GM18907 (cell line): ENCODE data around the gene PPCDC.
"Not testable (repeated sequence)": the region's sequence is repeated elsewhere in the genome, so short reads cannot be mapped to it uniquely, and the experiment has no call there.

Source experiments
- ATAC-seq: cut with Tn5 transposase; IDR thresholded peaks from one replicate; pipeline ENCODE4 v1.9.1; 2021; ENCODE audit warnings: mild to moderate bottlenecking, moderate library complexity; ENCODE audit not compliant: unreplicated experiment

PPCDC gene

DNA sequence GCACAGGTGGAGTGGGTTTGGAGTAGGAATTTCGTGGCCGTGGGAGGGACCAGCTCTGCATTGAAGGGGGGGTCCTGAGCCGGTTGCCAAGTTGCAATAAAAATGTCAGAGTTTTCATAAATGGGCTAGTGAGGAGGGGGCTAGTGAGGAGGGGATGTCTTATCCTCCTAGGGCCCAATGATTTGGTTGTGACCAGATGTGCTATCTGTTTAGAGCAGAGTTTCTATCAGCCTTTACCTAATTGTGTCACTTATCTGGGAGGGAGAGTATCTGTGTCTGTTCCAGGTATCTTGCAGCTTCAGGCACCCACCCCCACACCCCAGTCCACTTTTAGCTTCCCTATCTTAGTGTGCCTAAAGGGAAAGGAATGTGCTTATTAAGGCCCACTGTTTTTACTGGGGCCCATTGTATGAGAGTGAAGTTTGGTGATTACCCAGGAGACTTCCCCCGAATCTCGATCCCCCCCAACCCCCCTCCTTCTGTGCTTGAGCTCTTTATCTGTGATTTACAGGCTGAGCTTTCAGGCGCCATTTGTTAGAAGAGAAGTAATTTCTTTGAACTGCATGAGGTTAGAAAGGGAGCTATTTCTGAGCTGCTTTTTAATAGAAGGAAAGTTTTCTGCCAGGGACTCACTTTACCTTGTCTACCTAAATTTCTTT, 42.6 kb downstream of the PPCDC start:
- no peak for ATAC-seq

DNA sequence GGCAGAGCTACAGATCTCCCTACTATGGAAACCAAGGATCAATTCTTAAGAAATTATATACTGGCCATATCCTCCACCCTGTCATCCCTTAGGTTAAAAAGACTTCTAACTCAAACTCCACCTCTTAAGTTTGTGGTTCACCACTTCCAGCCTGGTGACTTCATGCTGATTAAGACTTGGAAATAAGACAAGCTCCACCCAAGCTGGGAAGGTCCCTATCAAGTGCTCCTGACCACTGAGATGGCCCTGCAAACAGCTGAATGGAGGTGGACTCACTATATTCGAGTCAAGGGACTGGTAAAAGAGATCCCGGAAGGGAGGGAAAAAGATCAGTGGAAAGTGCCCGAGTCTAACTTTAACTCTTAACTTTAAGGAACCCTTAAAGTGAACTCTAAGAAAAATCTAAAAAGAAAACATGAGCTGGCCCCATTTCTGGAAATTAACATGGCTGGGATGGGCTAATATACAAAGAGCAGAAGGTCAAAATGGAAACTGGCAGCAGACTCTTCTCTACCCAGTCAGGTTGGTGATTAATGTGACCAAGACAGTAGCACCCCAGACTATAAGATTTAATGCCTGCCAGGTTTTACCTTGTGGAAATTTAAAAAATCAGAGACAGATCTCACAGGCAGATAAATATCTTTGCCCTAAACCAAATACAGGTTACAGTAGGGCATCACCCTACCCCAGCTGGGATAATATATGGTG, 43.9 kb downstream of the PPCDC start:
- ATAC-seq = no peak

DNA sequence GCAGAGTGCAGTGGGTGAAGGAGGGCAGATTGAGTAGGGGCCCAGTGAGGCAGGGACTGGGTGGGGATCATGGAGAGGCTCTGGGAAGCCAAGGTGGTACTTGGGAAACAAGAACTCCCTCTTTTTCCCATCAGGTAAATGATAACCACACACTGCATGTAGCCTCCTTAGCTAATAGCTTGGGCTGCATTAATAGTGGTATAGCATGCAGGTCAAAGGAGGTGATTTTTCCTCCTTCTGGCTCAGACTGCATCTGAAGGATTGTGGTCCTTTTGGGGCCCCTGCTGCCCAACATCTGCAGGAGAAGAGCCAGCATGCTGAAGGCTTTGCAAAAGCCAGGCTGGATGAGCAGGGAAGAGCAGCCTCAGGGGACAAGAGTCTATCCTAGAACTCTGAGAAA, 45.4 kb downstream of the PPCDC start:
- no peak for ATAC-seq

DNA sequence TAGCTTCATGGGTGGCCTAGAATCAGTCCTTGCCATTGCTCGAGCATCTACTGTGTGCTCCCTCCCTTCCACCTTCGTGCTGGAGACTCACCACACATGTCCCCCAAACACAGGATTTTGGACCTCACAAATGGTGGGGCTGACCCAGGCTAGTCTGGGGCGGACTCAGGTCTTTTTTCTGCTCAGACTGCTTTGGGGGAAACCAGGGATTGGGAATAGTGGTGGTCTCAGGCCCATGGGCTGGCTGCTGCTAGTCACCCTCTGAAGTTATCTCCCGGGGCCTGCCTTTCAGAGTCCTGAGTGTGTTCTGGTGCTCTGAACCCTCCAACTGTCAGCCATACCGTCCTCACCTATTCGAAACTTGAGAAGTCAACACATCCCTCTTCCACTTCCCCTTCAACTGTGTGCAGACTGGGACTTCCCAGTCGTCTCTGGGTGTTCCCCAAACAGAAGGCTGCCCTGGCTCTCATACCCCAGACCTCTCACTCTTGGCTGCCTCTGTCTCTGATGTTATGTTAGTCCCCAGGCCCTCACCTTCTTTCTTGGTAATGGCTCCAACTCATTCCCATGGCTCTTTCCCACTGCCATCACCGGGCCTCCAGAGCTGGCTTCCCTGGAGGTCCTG, 46.0 kb downstream of the PPCDC start:
- ATAC-seq = peak; percentile 62

DNA sequence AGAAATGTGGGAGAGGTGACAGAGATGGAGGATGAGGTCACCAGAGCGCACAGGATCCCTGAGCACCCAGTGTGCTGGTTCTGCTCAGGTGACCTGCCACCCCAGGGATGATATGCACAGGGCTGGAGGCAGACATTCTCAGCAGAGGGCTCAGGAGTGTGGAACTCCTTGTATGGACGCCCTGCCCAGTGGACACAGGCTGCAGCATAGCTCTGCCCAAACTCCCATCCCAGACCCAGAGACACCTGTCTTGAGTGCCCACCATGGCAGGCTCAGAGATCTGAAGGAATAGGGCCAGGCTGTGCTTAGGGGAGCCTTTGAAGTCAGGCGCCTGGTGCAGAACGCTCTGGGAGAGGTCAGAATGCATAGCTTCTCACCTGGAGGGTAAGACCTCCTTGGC, 47.3 kb downstream of the PPCDC start:
- ATAC-seq = no peak

DNA sequence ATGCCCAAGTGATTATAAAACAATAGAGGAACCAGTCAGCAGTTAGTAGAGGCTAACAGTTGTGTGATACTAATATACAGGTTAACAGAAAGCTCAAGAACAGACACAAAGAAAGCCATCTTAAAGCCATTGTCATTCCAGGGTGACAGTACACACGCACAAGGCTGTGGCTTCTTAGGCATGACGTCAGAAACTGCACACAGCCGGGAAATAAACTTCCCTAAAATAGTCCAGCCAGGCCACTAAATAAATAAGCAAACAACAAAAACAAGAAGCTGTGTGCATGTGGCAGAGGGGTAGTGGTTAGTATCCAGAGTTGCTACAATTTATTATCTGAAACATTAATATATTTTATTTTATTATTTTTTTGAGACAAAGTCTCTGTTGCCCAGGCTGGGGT, 49.8 kb downstream of the PPCDC start:
- ATAC-seq = no peak

DNA sequence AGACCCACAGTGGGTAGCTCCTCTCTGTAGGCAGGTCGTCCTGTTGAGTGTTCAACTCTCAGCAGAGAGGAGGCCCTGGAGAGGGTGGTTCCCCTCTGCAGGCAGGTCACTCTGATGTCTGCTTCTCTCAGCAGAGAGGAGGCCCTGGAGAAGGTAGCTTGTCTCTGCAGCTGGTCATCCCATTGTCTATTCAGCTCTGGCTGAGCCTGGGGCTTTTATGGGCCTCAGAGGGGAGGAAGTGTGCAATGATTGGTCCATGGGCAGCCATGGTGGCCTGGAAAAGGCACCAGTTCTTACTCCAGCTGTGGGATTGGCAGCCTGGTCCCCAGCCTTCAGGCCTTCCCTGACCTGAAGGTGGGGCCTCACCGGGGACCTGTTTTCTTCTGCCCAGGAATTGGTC, 52.9 kb downstream of the PPCDC start:
- ATAC-seq = no peak

DNA sequence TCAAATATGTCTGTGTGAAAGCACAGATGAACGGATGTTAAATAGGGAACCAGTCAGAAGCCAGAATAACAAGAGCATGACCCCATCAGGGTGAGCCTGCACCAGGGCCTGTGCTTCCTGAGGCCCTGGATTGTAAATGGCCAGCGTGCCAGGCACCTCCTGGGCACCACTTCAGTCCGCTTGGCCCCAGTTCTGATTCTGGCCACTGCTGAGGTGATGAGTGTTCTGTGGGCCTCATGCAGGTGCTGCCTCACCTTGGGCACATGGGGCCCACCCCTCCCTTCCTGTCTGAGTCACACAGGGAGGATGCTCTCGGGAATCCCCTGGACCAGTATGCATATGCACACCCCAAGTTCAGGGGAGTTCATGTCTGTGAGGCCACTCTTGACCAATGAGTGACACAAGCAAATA, 54.2 kb downstream of the PPCDC start:
- not testable (repeated sequence) for ATAC-seq

DNA sequence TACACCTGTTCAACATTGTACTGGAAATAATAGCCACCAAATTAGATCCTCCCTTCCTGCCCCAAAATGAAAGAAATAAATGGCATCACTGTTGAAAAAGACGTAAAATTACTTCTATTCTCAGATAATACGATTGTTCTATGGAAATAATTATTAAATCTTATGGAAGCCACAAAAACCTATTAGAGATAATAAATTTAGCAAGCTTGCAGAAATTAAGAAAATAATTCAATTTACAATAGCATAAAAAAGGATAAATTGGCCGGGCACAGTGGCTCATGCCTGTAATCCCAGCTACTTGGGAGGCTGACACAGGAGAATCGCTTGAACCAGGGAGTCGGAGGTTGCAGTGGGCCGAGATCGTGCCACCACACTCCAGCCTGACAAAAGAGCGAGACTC, 57.8 kb downstream of the PPCDC start:
- ATAC-seq = no peak

DNA sequence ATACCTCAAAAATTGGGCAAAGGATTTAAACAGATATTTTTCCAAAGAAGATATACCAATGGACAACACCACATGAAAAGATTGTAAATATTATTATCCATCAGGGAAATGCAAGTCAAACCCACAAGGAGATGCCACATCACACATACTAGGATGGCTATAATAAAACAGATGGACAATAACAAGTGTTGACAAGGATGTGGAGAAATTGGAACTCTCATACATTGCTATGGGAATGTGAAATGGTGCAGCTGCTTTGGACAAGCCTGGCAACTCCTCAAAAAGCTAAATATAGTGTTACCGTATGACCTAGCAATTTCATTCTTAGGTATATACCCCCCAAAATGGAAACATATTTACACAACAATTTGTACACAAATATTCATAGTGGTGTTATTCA, 59.3 kb downstream of the PPCDC start:
- no peak for ATAC-seq

DNA sequence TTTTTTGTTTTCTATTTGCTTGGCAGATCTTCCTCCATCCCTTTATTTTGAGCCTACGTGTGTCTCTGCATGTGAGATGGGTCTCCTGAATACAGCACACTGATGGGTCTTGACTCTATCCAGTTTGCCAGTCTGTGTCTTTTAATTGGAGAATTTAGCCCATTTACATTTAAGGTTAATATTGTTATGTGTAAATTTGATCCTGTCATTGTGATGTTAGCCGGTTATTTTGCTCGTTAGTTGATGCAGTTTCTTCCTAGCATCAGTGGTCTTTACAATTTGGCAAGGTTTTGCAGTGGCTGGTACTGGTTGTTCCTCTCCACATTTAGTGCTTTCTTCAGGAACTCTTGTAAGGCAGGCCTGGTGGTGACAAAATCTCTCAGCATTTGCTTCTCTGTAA, 62.3 kb downstream of the PPCDC start:
- ATAC-seq = not testable (repeated sequence)

DNA sequence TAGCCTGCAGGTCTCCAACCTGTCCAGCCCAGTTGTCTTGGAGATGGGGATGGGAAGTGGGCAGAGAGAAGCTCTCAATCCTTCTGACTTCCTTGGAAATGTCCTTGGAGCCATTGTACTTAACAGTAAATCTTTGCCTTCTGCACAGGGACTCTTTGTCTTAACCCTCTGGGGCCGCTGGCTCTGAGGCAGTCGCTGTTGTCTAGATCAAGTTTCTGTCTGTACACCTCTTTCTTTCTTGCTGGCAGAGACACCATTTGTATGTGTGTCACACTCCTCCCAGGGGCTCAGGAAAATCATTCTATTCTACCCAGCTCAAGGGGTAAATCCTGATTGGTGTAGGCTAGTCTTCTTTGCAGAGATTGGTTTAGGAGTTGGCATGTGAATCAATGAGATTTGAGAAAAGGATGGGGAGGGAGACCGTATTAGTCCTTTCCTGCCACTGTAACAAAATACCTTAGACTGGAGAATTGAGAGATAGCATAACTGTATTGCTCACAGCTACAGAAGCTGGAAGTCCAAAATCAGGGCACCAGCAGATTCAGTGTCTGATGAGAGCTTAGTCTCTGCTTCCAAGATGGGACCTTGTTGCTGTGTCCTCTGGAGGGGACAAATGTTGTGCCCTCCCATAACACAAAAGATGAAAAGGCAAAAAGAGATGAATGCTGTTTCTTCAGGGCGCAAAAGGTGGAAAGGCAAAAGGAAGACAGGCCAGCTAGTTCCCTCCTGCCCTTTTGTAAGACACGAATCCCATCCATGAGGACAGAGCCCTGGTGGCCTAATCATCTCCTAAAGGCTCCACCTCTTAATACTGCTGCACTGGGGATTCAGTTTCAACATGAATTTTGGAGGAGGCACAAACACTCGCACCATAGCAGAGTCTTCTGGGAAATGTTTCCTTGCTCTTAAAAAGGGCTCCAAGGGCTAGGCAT, 66.3 kb downstream of the PPCDC start:
- no peak for ATAC-seq

DNA sequence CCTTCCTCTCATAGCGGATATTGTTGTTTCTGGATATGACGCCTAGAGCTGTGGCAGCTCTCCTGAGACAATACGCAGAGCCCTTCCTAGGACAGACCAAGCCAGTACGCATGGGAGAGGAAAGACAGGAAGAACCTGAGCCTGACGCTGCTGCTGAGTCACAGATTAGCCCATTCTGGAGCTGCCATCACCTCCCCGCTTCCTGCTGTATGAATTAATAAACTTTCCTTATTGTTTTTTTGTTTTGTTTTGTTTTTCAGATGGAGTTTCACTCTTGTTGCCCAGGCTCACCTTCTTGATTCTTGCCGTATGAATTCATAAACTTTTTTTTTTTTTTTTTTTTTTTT, 67.0 kb downstream of the PPCDC start:
- no peak for ATAC-seq

DNA sequence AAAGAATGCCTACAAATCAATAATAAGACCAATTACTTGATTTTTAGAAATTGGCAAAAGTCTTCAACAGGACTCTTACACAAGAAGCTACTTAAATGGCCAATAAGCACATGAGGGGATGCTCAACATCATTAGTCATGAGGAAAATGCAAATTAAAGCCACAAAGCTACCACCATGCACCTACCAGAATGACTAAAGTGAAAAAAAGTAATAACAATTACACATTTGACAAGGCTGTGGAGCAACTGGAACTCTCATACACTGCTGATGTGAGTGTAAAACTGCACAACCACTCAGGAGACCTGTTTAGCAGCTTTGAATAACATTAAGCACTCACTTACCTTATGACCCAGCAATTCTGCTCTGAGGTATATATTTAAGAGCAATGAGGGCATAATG, 68.4 kb downstream of the PPCDC start:
- ATAC-seq = peak; percentile 31

DNA sequence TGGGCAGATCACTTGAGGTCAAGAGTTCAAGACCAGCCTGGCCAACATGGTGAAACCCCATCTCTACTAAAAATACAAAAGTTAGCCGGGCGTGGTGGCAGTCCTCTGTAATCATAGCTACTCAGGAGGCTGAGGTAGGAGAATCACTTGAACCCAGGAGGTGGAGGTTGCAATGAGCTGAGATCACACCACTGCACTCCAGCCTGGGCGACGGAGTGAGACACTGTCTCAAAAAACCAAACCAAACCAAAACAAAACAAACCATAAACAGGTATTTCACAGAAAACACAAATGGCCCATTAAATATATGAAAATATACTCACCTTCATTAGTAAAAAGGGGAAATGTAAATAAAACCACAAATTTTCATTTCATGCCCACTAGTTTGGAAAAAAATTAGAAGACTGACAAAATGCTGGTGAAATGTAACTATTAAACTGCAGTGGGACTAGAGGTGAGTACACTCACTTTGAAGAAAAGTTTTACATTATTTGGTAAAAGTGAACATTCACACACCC, 71.6 kb downstream of the PPCDC start:
- ATAC-seq = peak; percentile 38

DNA sequence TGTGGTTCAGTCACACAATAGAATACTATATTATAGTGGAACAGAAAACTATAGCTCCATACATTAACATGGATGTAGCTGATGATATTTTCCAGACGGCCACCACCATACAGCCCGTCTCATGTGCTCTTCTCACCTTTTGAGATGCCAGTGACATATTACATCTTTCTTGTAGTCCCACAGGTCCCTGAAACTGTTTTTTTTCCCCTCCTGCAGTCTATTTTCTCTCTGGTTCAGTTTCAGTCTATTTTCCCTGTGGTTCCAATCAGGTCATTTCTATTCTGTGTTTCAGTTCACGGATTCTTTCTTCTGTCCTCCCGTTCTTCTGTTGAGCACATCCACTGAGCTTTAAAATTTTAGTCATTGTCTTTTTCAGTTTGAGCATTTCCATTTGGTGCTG, 72.2 kb downstream of the PPCDC start:
- peak; percentile 47 for ATAC-seq

DNA sequence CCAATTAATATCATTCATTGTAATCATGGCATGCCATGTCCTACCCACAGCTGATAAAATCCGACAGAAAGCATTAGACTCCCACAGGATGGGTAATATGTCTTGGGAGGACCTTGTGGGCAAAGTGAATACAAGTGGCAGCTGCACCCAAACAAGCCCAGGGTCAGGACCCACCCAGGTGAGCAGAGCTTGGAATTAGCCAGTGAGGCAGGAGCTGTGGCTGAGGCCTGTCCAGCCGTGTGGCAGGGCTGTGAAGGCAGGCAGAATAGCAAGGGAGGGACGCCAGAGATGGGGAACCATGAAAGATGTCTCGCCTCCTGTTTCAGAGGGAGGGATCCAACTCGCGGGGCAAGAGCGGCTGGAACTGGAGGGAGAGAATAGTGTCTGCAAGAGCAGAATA, 74.5 kb downstream of the PPCDC start:
- no peak for ATAC-seq

DNA sequence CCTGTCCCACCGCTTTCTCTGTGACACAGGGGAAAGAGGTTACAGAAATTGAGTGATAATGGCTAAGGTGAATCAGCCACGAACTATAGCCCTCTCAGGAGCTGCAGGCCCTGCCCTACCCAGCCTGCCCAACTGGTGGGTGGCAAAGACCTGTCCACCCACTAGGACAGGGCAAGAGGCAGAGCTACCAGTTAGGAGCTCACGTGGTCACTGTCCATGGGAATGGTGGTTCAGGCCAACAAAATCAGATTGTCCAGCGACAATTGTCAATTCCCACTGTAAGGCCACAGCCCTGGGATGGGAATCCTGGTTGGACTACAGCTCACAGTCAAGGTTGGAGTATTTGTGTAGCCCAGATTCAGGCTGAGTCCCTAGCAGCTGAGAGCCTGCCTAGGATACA, 75.0 kb downstream of the PPCDC start:
- no peak for ATAC-seq
